Retina (tissue), 1 donor: Measurements from ENCODE around the gene NSG2.
"Not testable (repeated sequence)": the region's sequence is repeated elsewhere in the genome, so short reads cannot be mapped to it uniquely, and the experiment has no call there.

Experiments
- DNase-seq: peaks from one replicate; pipeline ENCODE4 v3.0.0-alpha.2; 2016

The NSG2 gene

DNA sequence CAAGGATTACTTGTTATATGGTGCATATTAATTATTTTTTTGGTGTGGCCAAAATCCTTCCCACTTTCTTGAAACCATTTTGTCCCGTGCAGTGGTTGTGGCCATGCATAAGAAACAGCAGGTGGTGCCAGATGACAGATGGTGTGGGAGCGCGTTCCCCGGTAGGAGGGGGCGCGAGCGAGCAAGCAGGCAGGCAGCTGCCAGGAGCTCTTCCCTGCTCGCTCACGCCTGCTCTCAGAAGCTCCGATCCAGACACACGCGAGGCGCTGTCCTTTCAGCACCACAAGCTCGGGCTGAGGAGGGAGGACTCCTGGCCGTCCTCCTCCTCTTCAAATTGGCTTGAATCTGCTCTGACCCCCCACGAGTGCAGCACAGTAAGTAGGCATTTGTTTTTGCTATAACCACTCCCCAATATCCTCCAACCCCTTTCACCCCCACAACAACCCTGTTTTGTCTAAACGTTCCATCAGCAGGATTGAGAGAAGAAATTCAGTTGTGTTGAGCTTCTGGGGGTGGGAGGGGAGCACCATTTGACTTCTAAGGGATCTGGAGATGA, at the start of gene NSG2:
NSG2 (plus strand) TSS at position 237 of the 556 bp plus-strand sequence. CDS start 1,050 bp downstream, outside the sequence.
- DNase-seq = peak; percentile 92

DNA sequence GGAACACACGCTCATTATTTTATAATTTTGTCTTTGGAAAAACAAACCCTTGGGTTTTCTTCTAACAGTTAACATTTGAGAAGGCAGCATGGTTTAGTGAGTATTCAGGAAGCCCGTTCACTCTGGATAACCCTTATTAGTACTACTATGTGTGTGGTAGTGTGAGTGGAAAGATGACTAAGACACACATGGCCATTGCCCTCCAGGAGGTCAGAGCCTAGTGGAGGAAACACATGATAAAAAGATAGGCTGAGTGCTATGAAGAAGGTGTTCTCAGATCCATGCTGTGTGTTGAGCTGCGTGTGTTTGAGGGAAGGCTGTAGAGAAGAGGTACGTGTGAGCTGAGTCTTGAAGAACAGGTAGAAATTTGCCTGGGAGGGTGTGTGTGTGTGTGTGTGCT, 48.2 kb upstream of the NSG2 start:
- DNase-seq = no peak

DNA sequence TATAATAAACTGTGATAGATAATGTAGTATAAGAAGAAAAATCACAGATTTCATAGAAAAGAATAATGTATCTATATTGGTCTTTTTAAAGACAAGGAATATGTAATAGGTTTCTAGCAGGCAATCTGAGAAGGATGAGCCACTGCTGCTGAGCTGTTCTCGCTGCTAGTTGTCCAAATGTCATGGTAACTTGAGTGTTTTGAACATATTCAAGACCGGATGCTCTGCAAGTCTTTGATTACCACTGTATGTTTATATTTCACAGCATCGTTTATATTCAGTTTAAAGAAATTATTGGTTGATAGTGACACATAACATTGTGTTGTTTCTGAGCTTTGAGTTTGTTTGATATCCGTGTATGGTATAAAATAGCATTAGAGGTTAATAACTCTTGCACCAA, 47.0 kb upstream of the NSG2 start:
- no peak for DNase-seq

DNA sequence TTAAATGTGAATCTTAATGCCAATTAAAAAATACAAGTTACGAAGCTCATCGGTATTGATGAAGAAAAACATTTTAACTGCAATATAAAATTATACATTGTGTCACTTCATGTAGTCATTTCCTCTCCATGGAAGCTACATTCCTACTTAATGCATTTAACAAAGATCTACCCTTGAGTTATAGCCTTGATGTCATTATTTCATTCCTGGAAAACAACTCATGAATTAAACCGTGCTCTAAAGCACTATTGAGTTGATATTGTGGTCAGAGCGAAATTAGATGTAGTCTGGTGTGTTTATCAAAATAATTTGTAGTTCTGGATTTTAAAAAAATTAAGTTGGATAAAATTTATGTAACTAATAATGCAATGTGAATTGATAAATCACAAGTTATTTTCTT, 45.4 kb upstream of the NSG2 start:
- DNase-seq = no peak

DNA sequence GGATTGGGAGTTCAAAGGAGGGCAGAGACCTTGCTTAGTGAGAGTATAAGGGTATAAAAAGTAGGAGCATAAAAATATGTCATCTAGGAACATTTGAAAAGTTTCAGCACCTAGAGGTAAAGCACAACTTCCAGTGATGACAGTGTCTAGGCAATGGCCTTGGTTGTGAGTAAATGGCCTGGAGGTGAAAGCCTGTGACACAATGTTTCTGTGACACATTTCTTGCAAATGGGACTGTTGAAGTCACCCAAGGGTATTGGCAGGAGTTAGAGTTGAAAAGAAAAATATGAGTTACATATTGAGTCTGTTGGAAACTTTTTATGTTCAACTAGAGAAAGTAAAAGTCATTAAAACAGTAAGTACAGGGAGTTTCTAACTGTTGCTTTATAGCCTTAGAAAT, 41.7 kb upstream of the NSG2 start:
- no peak for DNase-seq

DNA sequence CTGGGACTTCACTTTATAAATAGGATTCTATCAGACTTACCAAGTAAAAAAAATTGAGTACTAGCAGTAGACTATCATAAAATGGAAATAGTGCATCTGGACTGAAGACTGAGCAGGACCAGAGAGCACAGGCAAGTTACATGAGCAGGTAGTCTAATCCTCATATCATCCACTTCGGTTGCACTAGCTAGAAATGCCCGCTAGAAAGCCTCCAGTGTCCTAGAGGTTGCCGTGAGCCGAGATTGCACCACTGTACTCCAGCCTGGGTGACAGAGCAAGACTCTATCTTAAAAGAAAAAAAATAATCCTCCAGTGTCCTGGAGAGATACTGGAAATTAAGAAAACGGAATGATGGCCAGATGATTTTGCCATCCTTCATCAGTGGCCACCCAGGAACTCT, 36.6 kb upstream of the NSG2 start:
- no peak for DNase-seq

DNA sequence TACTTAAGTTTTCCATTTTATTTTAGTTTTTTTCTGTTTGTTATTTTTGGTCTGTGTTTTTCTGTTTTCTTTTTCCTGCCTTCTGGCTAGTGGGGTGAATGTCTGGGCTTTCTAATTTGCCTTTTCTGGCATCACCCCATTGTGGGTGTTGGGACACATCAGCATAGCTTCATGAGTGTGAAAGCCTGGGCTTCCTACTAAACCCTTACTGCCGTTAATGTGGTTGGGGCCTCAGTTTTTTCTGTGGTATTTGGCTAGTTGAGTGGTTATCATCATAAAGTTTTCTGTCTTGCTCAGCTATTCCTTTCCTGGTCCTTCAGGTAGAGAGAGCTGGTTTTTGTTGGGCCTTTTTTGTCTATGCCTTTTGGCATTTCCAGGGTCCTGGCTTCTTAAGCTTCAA, 35.1 kb upstream of the NSG2 start:
- DNase-seq = no peak

DNA sequence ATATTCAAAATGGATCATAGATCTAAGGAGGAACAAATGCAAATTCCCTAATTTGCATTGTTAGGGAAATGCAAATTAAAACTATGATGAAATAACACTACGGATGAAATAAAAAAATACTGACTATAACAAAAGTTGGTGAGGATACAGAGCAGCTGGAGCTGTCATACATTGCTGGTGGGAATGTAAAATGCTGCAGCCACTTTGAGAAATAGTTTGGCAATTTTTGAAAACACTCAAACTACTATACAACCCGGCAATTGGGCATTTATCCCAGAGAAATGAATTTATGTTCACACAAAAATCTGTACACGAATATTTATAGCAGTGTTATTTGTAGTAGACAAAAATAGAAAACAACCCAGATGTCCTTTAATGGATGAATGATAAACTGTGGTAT, 34.1 kb upstream of the NSG2 start:
- DNase-seq = no peak

DNA sequence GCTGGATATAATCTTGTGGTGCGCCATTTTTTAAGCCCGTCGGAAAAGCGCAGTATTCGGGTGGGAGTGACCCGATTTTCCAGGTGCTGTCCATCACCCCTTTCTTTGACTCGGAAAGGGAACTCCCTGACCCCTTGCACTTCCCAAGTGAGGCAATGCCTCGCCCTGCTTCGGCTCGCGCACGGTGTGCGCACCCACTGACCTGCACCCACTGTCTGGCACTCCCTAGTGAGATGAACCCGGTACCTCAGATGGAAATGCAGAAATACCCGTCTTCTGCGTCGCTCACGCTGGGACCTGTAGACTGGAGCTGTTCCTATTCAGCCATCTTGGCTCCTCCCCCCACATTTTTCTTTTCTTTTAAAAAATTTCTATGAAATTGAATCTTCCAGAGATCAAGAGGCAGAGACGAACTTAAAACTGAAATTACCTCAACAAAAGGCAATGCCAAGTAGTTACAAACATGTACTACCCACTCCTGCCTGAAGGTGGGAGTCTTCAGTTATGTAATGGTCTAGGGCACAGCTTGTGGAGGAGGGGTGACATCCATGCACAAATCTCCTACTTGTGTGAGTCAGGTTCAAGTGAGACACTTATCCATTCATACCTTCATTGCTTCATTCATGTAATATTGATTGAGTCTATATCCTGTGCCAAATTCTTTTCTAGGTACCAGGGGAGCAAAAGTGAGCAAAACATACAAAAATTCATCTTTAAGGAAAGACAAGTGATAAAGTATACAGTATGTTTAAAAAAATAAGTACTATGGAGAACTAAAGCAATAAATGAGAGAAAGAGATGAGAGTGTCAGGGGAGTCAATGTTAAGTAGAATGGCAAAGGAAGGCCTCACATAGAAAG, 25.2 kb upstream of the NSG2 start:
- not testable (repeated sequence) for DNase-seq

DNA sequence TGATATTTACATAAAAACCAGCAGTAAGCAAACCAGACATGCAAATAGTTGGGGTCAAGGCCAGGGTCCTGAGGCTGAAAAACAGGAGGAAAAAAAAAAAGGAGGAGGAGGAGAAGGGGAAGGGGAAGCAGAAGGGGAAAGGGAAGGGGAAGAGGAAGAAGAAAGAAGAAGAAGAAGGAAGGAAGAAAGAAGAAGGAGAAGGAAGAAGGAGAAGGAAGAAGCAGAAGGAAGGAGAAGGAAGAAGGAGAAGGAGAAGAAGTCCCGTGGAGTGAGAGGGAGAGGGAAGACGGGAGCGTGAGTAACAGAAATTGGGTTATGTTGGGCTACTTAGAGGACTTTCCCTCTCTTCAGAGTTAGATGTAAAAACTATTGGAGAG, 24.6 kb upstream of the NSG2 start:
- no peak for DNase-seq

DNA sequence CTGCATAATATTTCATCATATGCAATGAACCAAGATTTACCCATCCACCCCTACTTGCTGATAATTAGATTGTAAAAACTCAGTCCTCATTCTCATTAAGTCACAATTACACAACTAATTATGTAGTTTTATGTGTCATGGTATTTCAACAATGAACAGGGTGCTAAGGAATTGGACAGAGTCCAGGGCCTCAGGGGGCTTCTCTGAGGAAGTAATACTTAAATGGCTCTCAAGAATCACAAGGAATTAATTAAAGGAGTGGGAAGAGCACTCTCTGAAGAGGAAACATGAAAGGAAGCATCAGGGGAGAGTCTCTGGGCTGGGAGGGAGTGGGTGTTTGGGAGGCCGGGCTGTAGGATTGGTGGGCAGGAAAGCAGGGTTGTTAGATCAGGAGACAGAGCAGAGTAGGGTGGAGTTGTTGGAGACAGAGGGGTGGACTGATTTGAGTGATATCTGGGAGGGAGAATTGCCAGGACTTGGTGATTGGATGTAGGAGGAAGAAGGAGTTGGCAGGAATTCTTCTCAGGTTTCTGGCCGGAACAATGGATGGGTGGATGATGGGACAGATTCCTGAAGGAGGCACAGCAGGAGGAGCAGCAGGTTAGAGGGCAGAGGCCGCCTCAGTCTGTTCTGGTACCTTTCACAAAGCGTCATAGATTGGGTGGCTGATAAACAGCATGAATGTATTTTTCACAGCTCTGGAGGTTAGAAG, 23.0 kb upstream of the NSG2 start:
- DNase-seq = no peak

DNA sequence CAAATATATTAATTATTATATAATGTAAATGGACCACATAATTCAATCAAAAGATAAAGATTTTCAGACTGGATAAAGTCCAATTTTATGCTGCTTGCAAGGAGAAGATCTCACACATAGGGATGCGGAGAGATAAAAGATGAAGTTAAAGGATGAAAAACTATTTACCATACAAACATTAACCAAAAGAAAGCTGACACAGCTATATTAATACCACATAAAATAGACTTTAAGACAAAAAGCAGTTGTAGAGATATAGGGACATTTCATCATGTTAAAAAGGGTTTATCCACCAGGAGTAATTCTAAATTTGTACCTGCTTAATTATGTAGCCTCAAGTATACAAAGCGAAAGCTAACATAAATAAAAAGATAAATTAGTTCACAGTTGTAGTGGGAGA, 15.2 kb upstream of the NSG2 start:
- no peak for DNase-seq

DNA sequence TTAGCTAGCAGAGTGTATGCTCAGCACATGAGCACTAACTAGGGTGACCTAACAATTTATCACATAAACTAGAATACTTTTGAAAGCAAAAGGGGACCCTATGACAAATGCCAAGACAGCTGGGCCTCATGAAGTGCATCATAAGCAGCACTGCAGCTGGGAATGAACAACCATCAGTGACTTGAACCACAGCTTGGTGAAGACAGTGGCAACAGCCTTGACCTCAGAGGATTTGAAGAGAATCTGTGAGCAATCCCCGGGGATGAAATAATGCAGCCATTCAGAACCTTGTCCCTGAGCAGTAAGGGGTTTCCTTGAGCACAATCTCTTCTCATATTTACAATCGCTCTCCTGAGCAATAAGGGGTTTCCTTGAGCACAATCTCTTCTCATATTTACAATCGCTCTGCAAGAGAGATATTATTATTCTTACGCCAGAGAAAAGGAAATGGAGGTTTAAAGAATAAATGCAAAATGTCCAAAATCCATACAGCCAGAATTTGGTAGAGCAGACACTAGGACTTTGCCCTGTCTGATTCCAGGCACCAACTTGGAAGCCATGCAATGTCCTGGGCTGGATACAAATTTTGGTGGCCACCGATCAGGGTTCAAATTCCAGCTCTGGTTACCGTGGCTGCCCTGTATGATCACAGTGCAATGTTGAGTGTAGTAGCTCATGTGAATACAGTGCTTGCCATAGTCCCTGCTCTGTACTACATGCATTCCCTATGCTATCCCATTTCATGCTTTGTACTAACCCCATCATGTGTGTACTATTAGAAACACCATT, 846 bp upstream of the NSG2 start:
- DNase-seq = no peak

DNA sequence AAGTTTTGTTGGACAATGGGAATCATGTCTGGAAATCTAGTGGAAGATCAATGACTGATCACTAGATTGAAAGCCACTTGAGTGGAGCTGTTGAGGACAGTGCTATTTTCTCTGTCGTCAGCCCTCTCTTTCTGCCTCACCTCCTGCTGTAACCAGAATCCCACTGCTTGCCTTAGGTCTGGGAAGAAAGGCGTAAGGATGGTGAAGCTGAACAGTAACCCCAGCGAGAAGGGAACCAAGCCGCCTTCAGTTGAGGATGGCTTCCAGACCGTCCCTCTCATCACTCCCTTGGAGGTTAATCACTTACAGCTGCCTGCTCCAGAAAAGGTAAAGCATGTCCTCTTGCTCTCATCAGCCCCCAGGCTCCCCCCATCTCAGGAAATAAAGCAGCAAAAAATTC, 1.1 kb downstream of the NSG2 start:
- no peak for DNase-seq

DNA sequence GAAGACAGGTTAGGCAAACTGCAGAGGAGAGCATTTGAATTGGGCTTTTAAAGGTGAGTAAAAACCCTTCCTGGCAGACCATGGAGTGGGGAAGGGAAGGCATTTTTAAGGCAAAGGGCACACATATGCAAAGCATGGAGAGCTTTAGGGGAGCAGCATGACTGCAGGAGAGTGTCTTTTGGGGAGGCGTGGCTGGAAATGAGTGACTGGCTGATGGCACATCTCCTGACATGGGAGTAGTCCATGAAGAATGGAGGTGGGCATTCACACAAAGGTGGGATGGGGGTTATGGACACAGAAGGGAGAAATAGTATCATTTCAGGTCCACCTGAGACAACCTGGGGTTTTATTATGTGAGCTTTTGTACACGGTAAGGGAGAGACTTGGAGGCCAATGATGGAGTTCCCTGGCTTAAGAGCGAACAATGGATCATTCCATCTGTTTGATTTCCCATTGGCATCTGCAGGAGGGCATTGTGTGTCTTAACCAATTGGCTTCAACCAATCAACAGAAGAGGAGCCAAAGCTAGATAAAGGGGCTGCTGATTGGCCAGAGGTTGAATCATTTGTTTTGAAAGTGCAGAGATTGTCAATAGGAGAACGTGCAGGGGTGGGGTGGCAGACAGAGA, 2.1 kb downstream of the NSG2 start:
- no peak for DNase-seq

DNA sequence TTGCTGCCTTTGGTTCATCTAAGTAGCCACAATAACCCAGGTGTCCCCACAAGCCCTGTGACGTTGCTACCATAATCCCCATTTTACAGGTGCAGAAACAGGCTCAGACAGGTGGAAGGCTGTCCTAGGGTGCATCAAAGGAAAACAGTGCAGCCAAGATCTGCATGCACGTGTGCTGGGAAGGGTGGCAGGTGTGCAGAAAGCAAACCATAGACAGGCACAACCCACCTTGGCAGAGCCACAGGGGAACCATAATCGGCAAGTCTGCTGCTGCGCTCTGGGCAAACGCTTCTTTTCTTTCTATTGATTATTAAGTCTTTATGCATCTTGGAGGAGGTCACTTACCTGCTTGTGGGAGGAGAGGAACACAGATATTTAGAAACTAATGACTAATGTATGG, 7.1 kb downstream of the NSG2 start:
- DNase-seq = no peak

DNA sequence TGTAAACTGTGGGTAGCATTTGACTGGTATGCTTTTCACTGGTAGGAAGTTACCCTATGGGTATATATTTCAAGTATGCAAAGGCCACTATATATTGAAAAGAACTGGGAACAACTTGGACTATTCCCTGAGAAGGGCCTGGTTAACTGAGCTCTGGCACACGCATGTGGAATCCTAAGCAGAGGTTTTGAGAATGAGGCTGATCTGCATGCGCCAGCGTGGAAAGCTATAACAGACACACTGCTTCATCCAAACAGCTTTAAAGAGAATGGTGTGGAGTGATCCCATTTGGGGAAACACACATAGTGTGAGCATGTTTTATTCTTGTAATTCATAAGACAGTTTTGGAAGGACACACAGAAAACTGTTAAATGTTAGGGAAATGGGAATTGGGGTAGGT, 8.4 kb downstream of the NSG2 start:
- DNase-seq = no peak

DNA sequence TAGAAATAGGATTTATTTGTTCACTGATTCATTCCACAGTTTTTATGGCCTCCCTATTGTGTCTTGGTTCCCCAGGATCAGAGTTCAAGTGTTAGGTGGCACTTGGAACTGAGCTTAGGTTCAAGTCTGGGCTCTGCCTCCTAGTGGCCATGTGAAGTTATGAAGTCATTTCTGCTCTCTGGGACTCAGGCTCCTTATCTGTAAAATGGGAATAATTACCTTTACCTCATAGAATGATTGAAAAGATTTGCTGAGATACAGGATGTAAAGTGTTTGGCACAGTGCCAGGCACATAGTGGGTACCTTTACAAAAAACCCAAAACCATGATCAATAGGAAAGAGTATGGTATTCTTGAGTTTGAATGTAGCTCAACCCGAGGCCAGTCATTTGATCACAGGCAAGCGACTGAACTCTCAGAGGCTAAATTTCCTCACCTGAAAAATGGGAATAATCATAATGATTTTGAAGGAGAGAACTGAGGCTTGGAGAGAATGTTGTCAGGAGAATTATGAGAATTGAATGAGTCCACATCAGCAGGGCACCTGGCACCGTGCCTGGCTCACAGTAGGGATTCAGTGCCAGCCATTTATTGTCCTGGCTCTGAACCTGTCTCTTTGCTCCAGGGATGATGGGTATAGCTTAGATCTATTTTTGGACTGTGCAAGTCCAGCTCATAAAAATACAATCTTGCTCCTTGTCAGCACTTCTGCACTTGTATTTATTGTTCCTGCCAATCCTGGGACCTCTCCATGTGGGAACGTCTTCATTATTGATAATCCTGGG, 10.8 kb downstream of the NSG2 start:
- no peak for DNase-seq

DNA sequence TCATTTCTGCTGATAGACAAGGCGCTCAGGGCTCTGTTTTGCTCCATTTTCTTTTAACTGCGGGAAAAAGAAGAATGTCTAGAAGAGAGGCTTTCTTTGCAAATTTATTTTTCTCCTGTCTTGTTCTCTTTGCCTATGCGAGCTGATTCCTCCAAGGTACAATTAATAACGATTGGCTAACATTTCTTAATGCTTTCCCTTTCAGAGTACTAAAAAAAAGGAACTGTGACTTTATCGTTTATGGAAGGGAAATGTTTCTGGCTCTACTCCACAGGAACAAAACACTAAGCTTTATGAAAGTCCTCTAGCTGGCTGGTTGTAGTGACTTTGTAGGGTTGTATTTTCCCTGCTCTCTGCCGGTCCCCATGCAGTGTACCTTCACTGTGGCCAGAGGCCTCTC, 11.7 kb downstream of the NSG2 start:
- no peak for DNase-seq

DNA sequence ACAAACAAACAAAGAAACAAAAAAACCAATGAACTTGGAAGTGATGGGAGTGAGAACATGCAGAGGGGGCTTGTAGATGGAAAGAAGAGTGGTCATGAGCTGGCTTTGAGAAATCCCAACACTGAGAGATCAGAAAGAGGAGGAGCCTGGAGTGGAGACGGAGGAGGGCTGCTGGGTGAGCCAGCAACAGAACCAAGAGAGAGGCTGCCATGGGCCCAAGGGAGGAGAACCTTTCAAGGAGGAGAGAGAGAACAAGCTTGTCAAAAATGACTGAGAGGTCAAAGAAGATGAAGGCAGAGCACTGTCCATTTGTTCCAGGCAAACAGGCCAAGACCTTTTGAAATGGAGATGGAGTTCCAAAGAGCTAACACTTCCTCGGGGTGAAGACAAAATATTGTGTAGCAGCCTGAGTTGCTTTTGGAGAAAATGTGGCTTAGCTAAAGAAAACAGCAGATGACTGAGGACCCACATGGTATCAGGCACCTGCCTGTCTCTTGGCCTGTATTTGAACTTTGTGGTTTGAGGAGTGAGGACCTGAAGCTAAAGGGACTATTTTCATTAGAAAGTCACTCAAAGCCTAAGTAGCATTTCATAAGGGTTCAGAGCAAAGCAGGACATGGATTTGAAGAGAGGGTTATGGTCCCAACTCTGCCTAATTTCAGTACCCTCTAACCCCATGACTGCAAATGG, 13.1 kb downstream of the NSG2 start:
- DNase-seq = no peak

DNA sequence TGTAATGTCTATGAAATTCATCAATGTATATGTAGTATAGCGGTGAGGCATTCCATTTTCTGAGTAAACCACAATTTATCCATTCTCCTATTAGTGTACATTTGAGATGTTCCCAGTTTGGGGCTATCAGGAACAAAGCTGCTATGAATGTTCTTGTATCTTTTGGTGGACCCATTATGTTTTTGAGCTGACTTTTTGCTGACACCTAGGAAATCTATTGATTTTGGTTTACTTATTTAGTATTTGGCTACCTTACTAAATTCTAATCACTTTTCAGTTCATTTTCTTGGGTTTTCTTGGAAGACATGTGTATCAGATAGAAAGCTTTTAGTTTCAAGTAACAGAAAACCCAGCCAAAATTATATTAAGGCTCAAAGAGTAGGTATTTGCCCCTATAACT, 13.7 kb downstream of the NSG2 start:
- no peak for DNase-seq
